Cerebellar cortex (tissue), 1 donor: Measurements from ENCODE around the gene MTHFR.

ENCODE experiments used
- DNase-seq: peaks from one replicate; pipeline ENCODE4 v3.0.0-alpha.2; 2015; ENCODE audit warnings: low spot score

Gene MTHFR

DNA sequence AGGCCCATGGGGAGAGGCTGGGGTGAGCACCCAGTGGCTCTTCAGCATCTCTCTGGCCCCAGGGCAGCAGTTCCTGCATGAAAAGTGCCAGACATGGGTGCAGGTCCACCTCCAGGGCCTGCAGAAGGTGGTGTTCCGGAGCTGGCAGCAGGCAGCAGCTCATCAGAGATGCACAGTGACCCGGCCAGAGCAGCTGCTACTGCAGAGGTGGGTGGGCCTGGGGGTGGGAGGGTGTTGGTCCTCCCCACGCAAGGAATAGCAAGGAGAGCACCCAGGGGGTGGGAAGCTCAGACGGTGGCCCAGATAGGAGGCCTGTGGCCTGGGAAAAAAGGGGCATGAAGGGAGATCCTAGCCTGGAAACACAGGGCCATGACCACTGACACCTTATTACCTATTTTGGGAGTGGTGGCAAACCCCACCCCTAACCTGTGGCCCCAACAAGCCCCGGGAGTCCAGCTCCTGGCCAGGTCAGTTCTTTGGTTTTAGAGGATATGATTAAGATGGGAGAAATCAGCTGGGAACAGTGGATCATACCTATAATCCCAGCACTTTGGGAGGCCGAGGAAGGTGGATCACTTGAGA lies 23.5 kb downstream of the MTHFR start:
- no peak for DNase-seq

DNA sequence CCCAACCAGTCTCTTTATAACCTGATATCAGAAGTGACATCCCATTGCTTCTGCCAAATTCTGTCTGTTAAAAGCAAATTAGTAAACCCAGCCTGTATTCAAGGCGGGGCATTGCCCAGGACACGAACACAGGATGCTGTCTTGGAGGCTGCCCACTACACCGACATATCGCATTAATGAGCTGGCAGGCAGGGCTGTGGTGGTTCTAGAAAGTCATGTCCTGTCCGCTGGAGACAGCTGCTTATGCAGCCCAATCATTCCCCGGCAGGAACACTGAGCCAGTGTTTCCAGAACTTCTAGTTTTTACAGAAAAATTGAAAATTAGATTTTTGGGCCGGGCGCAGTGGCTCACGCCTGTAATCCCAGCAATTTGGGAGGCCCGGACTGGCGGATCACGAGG lies 24.5 kb downstream of the MTHFR start:
- no peak for DNase-seq

- DNase-seq: no peak
Measured at GRCh38 chr1:11780380-11781147, 25.2 kb downstream of the MTHFR start.

GRCh38 chr1:11779715-11780379 lies 25.9 kb downstream of the MTHFR start:
- DNase-seq: no peak

DNA sequence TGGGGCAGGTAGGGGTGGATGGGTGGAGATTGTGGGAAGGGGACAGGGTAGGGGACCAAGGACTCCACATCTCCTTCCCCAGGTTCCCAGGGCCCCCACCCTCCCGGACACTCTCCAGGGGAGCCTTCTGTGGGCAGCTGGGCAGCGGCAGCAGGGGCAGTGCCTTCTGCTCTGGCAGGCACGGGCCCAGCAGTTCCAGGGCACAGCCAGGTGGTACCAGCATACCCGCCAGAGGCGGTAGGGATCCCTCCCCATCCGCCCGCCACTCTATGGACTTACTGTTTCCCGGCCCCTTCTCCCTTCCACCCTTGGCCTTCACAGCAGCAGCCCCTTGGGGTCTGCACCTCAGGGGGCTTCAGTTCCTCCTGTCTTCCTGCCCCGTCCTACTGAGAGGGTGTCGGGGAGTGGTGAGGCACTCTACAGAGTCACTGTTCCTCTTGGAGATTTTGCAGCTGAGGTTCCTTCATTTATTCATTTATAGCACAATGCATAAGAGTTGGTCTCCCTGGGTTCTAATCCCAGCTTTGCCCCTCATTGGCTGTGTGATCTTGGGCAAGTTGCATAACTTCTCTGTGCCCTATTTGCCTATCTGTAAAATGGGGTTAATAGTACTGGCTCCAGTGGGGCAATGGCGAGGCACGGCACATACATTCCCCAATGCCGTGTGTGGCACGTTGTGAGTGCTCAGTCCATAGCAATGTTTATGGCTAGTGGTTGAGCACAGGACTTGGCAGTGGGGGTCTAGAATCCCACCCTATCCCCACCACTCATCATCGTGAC lies 26.7 kb downstream of the MTHFR start:
- DNase-seq: no peak

- no peak for DNase-seq
Measured at GRCh38 chr1:11778336-11778735, 27.4 kb downstream of the MTHFR start.

- DNase-seq: no peak
Measured at GRCh38 chr1:11777658-11778322, 28.0 kb downstream of the MTHFR start.

DNA sequence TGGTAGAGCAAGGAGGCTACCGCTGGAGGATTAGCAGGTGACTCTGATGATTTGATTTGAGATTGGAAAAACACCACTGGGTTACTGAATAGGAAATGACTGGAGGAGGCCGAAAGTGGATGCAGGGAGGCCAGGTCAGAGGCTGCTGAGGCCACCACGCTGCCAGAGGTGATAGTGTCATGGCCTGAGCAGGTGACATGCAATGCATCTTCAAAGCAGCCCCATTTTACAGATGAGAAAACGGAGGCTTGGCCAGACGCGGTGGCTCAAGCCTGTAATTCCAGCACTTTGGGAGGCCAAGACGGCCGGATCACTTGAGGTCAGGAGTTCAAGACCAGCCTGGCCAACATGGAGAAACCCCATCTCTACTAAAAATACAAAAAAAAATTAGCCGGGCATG lies 31.0 kb downstream of the MTHFR start:
- DNase-seq: no peak

GRCh38 chr1:11772458-11772857 lies 33.3 kb downstream of the MTHFR start:
- DNase-seq: no peak

GRCh38 chr1:11771481-11772043 lies 34.2 kb downstream of the MTHFR start:
- no peak for DNase-seq

- no peak for DNase-seq
Measured at GRCh38 chr1:11770011-11770410, 35.8 kb downstream of the MTHFR start.

- DNase-seq: no peak
Measured at GRCh38 chr1:11769274-11769673, 36.5 kb downstream of the MTHFR start.

DNA sequence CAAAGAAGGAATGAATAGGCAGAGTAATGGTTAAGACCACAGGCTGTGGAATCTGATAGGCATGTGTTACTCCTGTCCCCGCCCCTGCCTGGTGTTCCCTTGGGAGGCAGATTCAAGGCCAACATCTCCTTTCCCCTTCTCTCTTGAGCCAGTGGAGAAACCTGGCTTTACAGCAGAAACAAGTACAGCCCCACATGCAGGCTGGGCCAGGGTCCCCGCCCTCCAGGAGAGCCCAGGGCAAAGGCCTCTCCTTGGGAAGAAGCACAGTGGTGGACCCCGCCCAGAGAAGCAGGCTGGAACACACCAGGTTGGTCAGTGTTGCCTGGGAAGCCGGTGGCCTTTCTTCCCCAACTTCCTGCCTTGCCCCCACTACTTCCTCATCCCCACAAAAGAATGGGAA lies 36.9 kb downstream of the MTHFR start:
- no peak for DNase-seq

- DNase-seq: no peak
Measured at GRCh38 chr1:11767922-11768704, 37.7 kb downstream of the MTHFR start.

DNA sequence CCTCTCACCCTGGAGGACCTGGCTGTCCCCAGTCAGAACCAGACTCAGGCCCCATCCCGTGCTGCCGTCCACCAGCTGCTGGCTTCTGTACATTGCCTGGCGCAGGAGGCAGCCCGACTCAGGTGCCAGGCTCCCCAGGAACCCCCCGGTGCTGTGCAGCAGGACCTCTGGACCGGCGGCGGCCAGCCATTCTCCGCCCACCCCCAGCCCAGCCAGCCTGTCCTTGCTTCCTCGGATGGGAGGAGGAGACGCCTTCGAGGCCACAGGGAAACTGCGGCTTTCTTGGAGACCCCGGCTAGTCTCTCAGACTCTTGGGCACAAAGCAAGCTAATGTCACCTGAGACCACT lies 39.4 kb downstream of the MTHFR start:
- no peak for DNase-seq

DNA sequence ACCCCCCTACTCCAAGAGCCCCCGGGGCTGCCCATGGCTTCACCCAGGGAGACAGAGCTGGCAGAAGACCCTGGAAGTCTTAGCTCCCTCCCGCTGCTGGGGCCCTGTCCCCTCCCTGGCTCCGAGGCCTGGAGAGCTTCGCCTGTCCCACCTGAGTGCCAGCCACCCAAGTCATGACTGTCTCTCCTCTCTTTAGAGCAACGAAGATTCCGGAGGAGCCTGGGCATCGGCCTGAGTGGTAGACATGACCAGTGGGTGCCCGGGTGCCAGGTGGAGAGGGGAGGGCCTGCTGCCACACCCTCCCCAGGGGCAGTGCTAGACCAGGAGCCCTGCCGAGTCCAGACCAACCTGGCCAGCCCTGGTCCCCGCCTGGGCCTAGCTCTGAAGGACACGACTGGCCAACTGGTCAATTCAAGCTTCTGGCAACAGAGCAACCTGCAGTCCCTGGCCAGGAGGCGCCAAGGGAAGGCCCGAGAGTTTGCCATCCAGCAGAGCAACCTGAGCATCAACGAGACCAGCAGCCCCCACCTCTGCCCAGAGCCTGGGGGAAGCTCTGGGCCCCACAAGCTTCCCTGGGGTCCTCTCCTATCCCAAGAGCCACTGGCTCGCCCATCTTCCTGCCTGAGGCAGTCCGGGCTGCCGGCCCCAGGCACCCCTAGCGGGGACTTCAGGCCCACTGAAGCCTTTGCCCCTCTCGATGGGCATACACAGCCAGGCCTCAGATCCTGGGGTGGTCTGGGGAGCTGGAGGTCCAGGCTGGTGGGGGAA lies 39.9 kb downstream of the MTHFR start:
- no peak for DNase-seq

DNA sequence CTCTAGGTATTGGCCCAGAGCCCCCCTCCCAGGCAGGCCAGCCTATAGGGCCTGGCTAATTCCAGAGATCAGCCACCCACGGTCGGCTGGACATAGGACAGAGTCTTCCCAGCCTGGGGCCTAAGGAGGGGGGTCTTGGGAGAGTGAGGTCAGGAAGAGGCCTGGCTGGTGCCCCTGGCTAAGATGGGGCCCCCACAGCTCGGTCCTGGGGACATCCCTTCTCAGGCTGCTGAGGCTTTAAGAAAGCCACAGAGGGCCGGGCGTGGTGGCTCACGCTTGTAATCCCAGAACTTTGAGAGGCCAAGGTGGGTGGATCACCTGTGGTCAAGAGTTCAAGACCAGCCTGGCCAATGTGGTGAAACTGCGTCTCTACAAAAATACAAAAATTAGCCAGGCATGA lies 41.2 kb downstream of the MTHFR start:
- DNase-seq: no peak

GRCh38 chr1:11764115-11764514 lies 41.6 kb downstream of the MTHFR start:
- no peak for DNase-seq

DNA sequence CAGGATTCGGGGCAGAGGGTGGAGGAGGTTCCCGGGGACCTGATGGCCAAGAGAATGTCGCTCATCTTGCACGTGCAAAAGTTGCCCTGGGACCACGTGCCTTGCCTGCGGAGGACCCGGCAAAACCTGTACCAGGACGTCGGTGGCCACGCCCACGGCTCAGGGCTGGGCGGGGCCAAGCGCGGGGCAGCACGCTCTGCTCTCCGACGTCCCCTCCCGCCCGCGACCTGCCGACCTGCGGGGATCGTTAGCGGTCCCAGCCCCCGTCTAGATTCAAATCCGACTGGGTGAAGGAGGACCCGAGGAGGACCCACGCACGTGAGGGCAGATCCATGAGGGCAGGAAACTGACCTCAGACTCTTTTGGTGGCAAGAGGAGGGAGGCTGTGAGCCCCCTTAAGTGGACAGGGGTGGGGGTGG lies 43.8 kb downstream of the MTHFR start, which contains the start of gene C1orf167:
C1orf167 (plus strand) TSS at position 206 of the 419 bp plus-strand sequence. CDS start 2,208 bp downstream, outside the sequence.
- no peak for DNase-seq

- DNase-seq: no peak
Measured at GRCh38 chr1:11761285-11761684, 44.5 kb downstream of the MTHFR start.
